IMR-90 (cell line): Measurements from ENCODE around the gene CLEC11A. TPM values are rescaled to one million over a fixed set of nuclear protein-coding genes. Genes with fewer than 3 reads are reported as not detected.
"Not testable (repeated sequence)": the region's sequence is repeated elsewhere in the genome, so short reads cannot be mapped to it uniquely, and the experiment has no call there.

ENCODE experiments used
- ATAC-seq: fragments of 200-7000 bp; cut with Tn5 transposase; 2 replicates; pipeline ENCODE4 v1.9.1; 2020; ENCODE audit warnings: low read depth, mild to moderate bottlenecking, moderate library complexity
- BruUV-seq: library from RNA; stranded (reverse); fragments of 400-500 nt; replicated peaks from 2 replicates; lab custom pipeline; 2021; lab: Mats Ljungman, UMichigan
- CTCF ChIA-PET: fragments of 300-600 bp; formaldehyde crosslinking; extraction: SDS; loops from one replicate; lab custom pipeline; 2021; ENCODE audit warnings: antibody characterized with exemption; lab: Yijun Ruan, JAX
- POLR2A ChIA-PET: fragments of 300-600 bp; sonication (Branson Sonifier 250); formaldehyde crosslinking; loops from one replicate; lab custom pipeline; 2022; ENCODE audit warnings: antibody characterized with exemption; ENCODE audit not compliant: unreplicated experiment; lab: Charles Lee
- DNase-seq: peaks from one replicate; pipeline ENCODE4 v3.0.0; 2013
- H2AFZ ChIP-seq: replicated peaks from 2 replicates; pipeline ENCODE3; 2013; ENCODE audit warnings: low read length, mild to moderate bottlenecking; ENCODE audit not compliant: poor library complexity
- H2AK5ac ChIP-seq: 2 replicates; pipeline ENCODE4 v1.6.1; 2013; ENCODE audit warnings: low read depth, low read length, inconsistent platforms
- H2AK9ac ChIP-seq: replicated peaks from 2 replicates; pipeline ENCODE3; 2013; ENCODE audit warnings: mild to moderate bottlenecking, low read depth, low read length, moderate library complexity; ENCODE audit not compliant: poor library complexity
- H2BK120ac ChIP-seq: 2 replicates; pipeline ENCODE4 v1.6.1; 2013; ENCODE audit warnings: low read depth, low read length, inconsistent platforms
- H2BK15ac ChIP-seq: 3 replicates; pipeline ENCODE4 v1.6.1; 2013; ENCODE audit warnings: low read depth, low read length, inconsistent platforms
- H2BK20ac ChIP-seq: 2 replicates; pipeline ENCODE4 v1.6.1; 2013; ENCODE audit warnings: low read depth, mild to moderate bottlenecking, inconsistent platforms, low read length, moderate library complexity
- H2BK5ac ChIP-seq: 2 replicates; pipeline ENCODE4 v1.6.1; 2013; ENCODE audit warnings: mild to moderate bottlenecking, low read depth, low read length, inconsistent platforms; ENCODE audit not compliant: poor library complexity, severe bottlenecking
- H3K14ac ChIP-seq: replicated peaks from 2 replicates; pipeline ENCODE4 v1.6.1; 2013; ENCODE audit warnings: low read depth, low read length, inconsistent platforms
- H3K18ac ChIP-seq: 2 replicates; pipeline ENCODE4 v1.6.1; 2013; ENCODE audit warnings: low read depth, low read length, control low read depth
- H3K23ac ChIP-seq: 2 replicates; pipeline ENCODE4 v1.6.1; 2013; ENCODE audit warnings: low read depth, low read length, inconsistent platforms
- H3K27ac ChIP-seq: 2 replicates; pipeline ENCODE4 v1.5.1; 2013; ENCODE audit warnings: mild to moderate bottlenecking, control low read depth, low read length; ENCODE audit not compliant: insufficient read depth
- H3K27me3 ChIP-seq: 2 replicates; pipeline ENCODE4 v1.6.1; 2013; ENCODE audit warnings: low read length; ENCODE audit not compliant: control insufficient read depth, insufficient read depth
- H3K36me3 ChIP-seq: 2 replicates; pipeline ENCODE4 v1.6.1; 2013; ENCODE audit warnings: low read length, mixed read lengths; ENCODE audit not compliant: control insufficient read depth, insufficient read depth
- H3K4ac ChIP-seq: 2 replicates; pipeline ENCODE4 v1.6.1; 2013; ENCODE audit warnings: low read depth, low read length, inconsistent platforms
- H3K4me1 ChIP-seq: 2 replicates; pipeline ENCODE4 v1.6.1; 2013; ENCODE audit warnings: low read length, mixed read lengths; ENCODE audit not compliant: control insufficient read depth, insufficient read depth
- H3K4me2 ChIP-seq: 2 replicates; pipeline ENCODE4 v1.6.1; 2013; ENCODE audit warnings: low read depth, mild to moderate bottlenecking, control low read depth, low read length, moderate library complexity
- H3K4me3 ChIP-seq: 2 replicates; pipeline ENCODE4 v1.5.1; 2013; ENCODE audit warnings: low read depth, mild to moderate bottlenecking, control low read depth, low read length, moderate library complexity; ENCODE audit not compliant: insufficient read depth
- H3K56ac ChIP-seq: 2 replicates; pipeline ENCODE4 v1.6.1; 2013; ENCODE audit warnings: low read length, inconsistent platforms; ENCODE audit not compliant: insufficient read depth; ENCODE audit errors: extremely low read depth
- H3K79me1 ChIP-seq, 2 experiments: 2 replicates each; pipeline ENCODE4 v1.6.1; 2013; ENCODE audit warnings: low read length in 2 of 2, inconsistent platforms in 1 of 2, low read depth in 1 of 2
- H3K9ac ChIP-seq: 2 replicates; pipeline ENCODE4 v1.6.1; 2013; ENCODE audit warnings: low read depth, low read length, control low read depth
- H3K9me1 ChIP-seq: 2 replicates; pipeline ENCODE4 v1.6.1; 2013; ENCODE audit warnings: low read length, inconsistent platforms; ENCODE audit not compliant: insufficient read depth
- H3K9me3 ChIP-seq: 2 replicates; pipeline ENCODE4 v1.6.1; 2013; ENCODE audit warnings: low read length; ENCODE audit not compliant: control insufficient read depth, insufficient read depth
- H4K20me1 ChIP-seq: 2 replicates; pipeline ENCODE4 v1.6.1; 2013; ENCODE audit warnings: low read length, inconsistent platforms; ENCODE audit not compliant: insufficient read depth
- H4K5ac ChIP-seq: 2 replicates; pipeline ENCODE4 v1.6.1; 2013; ENCODE audit warnings: mild to moderate bottlenecking, low read depth, low read length, control low read depth
- H4K8ac ChIP-seq, 2 experiments: 2 replicates each; pipeline ENCODE4 v1.6.1; 2013; ENCODE audit warnings: low read depth in 2 of 2, low read length in 2 of 2, control low read depth in 1 of 2, inconsistent platforms in 1 of 2
- H4K91ac ChIP-seq: 2 replicates; pipeline ENCODE4 v1.6.1; 2013; ENCODE audit warnings: low read depth, low read length, inconsistent platforms; ENCODE audit not compliant: insufficient read depth
- WGBS, 2 experiments: methylation state at CpG; one replicate each; pipeline versions ENCODE4 v1.1.5 to v1.1.7; 2013; ENCODE audit warnings: missing lambda C conversion rate in 2 of 2; ENCODE audit not compliant: insufficient read length in 1 of 2; ENCODE audit errors: extremely low coverage in 2 of 2; 5-methylcytosine and 5-hydroxymethylcytosine counted together
- dilution Hi-C: fragments of 300-500 bp; cut with HindIII; formaldehyde crosslinking; loops from one replicate; pipeline ENCODE4 v1.14.3; 2018; ENCODE audit warnings: low sequenced_read_pairs; ENCODE audit not compliant: unreplicated experiment
- in situ Hi-C: fragments of 300-500 bp; cut with MboI; formaldehyde crosslinking; loops from 3 replicates; pipeline ENCODE4 v1.14.3; 2019; ENCODE audit warnings: low sequenced_read_pairs, inconsistent platforms, mixed read lengths
- intact Hi-C: fragments of 100-400 bp; cut with micrococcal nuclease; formaldehyde crosslinking; loops from 2 replicates; pipeline ENCODE4 v1.10.0; 2022
- polyA plus RNA-seq, 3 experiments: library from polyadenylated mRNA; depleted of rRNA; stranded (reverse); fragments of >200 nt; gene quantifications; 2 replicates each; pipeline ENCODE4 v1.2.3, GENCODE V29; 2012; ENCODE audit warnings: low replicate concordance in 1 of 3
- total RNA-seq: library from RNA; depleted of rRNA; stranded (reverse); fragments of >200 nt; gene quantifications from 2 replicates; pipeline ENCODE4 v1.2.3, GENCODE V29; 2012

Gene CLEC11A
- total and polyA plus RNA-seq, 2 of the 4 experiments (the other 2 are of a cell fraction) = 17.0 to 152 TPM

DNA sequence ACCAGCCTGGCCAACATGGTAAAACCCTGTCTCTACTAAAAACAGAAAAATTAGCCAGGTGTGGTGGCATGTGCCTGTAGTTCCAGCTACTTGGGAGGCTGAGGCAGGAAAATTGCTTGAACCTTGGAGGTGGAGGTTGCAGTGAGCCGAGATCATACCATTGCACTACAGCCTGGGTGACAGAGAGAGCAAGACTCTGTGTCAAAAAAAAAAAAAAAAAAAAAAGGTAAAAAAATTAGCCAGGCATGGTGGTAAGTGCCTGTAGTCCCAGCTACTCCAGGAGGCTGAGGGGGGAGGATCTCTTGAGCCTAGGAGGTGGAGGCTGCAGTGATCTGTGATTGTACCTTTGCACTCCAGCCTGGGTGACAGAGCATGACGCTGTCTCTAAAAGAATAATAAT lies 47.0 kb downstream of the CLEC11A start, which contains the start of gene GPR32:
Gene GPR32 (plus strand): TSS at position 301 of the 400 bp plus-strand sequence. CDS start 137 bp downstream, outside the sequence.
- H2AK9ac ChIP-seq, dilution Hi-C loops, H3K27me3 ChIP-seq, POLR2A ChIA-PET, H4K5ac ChIP-seq, H3K23ac ChIP-seq, ATAC-seq, H3K14ac ChIP-seq, H3K4me3 ChIP-seq, H2BK120ac ChIP-seq, intact Hi-C loops, H2AFZ ChIP-seq, CTCF ChIA-PET, BruUV-seq, DNase-seq, H3K27ac ChIP-seq, H3K9ac ChIP-seq, in situ Hi-C loops, H2AK5ac ChIP-seq, H2BK5ac ChIP-seq, H4K20me1 ChIP-seq, H3K9me1 ChIP-seq, H3K9me3 ChIP-seq, H4K91ac ChIP-seq, H3K36me3 ChIP-seq, H3K4me2 ChIP-seq, H2BK15ac ChIP-seq, H3K4me1 ChIP-seq, H3K79me1 ChIP-seq, H3K4ac ChIP-seq, H2BK20ac ChIP-seq, H4K8ac ChIP-seq, H3K18ac ChIP-seq, H3K56ac ChIP-seq: not testable (repeated sequence)
- WGBS, 2 experiments = no CpG with 5 or more reads among the region's 2 CpGs
